Measurements from ENCODE around the gene PLD1. TPM values are rescaled to one million over a fixed set of nuclear protein-coding genes. Genes with fewer than 3 reads are reported as not detected.

Gene PLD1
- total RNA-seq, 4 donors from 2014 or later: 52.1 to 88.3 (median 77.4) TPM

DNA sequence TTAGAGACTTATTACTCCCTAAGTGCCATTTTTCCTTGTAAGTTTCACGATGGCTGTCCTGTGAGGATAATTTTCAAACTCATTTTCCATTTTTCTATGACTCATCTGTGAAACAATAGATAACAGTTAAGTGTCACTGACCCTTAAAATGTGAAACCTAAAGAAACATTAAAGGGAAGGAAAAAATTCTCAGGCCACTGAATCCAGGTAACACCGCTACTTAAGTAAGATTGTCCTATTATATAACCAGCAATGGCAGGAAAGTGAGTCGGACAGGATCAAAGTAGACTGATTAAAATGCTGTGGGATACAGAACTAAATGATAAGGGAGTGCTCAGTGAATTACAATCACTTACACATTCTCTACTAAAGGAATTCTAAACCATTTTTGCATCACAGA lies 12.4 kb downstream of the PLD1 start:
- in situ Hi-C loops (cut with MboI; ENCODE audit: low pct_ligation_motif_present in 1 of 4, low pct_unique_long_range_greater_than_20kb in 1 of 4, low sequenced_read_pairs in 3 of 4): no loop called here
- Histone ChIP-seq H3K36me3 (no peaks in the 10 kb centered on the region), H3K4me3 (no peak overlapping the region), H3K27ac (no peak overlapping the region), H3K9me3 (no peaks in the 10 kb centered on the region), H3K27me3 (no peaks in the 10 kb centered on the region), H3K4me1 (peaks cover 7 to 25% (median 12%) of the 10 kb centered on the region in 4 donors)
- no peak for DNase-seq
- TF ChIP-seq POLR2A (IDR thresholded peaks at IDR 0.05): no peak
- TF ChIP-seq, protein P1, sequence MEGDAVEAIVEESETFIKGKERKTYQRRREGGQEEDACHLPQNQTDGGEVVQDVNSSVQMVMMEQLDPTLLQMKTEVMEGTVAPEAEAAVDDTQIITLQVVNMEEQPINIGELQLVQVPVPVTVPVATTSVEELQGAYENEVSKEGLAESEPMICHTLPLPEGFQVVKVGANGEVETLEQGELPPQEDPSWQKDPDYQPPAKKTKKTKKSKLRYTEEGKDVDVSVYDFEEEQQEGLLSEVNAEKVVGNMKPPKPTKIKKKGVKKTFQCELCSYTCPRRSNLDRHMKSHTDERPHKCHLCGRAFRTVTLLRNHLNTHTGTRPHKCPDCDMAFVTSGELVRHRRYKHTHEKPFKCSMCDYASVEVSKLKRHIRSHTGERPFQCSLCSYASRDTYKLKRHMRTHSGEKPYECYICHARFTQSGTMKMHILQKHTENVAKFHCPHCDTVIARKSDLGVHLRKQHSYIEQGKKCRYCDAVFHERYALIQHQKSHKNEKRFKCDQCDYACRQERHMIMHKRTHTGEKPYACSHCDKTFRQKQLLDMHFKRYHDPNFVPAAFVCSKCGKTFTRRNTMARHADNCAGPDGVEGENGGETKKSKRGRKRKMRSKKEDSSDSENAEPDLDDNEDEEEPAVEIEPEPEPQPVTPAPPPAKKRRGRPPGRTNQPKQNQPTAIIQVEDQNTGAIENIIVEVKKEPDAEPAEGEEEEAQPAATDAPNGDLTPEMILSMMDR (IDR thresholded peaks at IDR 0.05): no peak
- no peak for TF ChIP-seq EP300 (IDR thresholded peaks at IDR 0.05; ENCODE audit: low read depth)
- TF ChIP-seq POLR2AphosphoS5 (IDR thresholded peaks at IDR 0.05): no peak
- WGBS, 2 donors (ENCODE audit: low coverage in 1 of 2): 70 to 87% methylated on average over 3 of the region's 3 CpGs
- intact Hi-C loops (cut with DNase I; ENCODE audit: low total_unique reads): no loop called here

DNA sequence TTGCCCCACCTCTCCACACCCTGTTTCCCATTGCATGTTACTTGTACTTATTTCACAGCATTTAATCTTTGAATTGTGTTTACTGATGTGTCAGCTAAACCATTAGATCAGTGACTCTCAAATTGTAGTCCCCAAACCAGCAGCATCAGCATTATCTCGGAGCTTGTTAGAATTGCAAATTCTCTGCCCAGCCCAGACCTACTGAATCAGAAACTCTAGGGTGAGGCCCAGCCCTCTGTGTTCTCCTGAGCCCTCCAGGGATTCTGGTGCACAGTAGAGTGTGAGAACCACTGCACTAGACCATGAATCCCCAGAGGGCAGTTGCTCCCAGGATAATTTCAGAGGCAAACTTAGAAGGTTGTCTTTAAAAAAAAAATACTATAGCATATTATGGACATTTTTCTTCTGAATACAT lies 13.0 kb downstream of the PLD1 start:
- H3K27ac ChIP-seq: no peak overlapping the region
- in situ Hi-C loops (cut with MboI; ENCODE audit: low pct_ligation_motif_present in 1 of 4, low pct_unique_long_range_greater_than_20kb in 1 of 4, low sequenced_read_pairs in 3 of 4): no loop called here
- H3K36me3 ChIP-seq: no peaks in the 10 kb centered on the region
- H3K4me3 ChIP-seq: no peak overlapping the region
- no peaks in the 10 kb centered on the region for H3K9me3 ChIP-seq
- TF ChIP-seq, protein P1 (IDR thresholded peaks at IDR 0.05): no peak
- no peak for TF ChIP-seq EP300 (IDR thresholded peaks at IDR 0.05; ENCODE audit: low read depth)
- no peak for TF ChIP-seq POLR2AphosphoS5 (IDR thresholded peaks at IDR 0.05)
- no peak for TF ChIP-seq POLR2A (IDR thresholded peaks at IDR 0.05)
- WGBS, 2 donors (ENCODE audit: low coverage in 1 of 2): 43% methylated on average over 1 of the region's 1 CpG; no CpG with 5 or more reads in 1 of the 2 donors
- DNase-seq: no peak
- peaks cover 4 to 22% (median 11%) of the 10 kb centered on the region in 4 donors for H3K4me1 ChIP-seq
- intact Hi-C loops (cut with DNase I; ENCODE audit: low total_unique reads): no loop called here
- H3K27me3 ChIP-seq: no peaks in the 10 kb centered on the region

DNA sequence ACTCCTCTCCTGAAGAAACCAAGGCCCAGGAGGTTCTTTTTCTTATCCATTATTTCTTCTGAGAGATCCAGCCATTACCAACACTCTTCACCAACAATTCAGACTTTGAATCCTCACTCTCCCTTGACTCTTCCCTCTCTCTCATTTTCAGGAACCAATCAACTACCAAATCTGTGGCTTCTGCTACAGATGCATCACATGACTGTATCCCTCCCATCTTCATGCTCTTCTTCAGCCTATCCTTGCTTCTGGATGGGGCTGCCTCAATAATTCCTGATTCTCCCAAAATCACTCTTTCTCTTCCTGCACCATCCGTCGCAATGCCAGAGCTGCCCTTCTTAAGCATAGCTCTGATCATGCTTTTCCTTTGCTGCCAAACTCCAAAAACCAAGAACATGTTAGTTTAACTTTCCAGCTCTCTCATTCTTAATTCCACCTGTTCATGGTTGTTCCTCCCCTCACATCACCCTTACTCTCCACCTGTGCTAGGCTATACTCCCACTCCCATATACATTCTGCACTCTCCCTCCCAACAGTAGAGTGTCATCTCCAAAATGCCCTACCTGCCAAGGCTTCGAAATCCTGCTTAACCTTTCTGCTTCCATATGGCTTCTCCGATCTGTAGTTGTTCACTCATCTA lies 13.5 kb downstream of the PLD1 start:
- Histone ChIP-seq H3K4me3 (no peak overlapping the region), H3K36me3 (no peaks in the 10 kb centered on the region), H3K27me3 (no peaks in the 10 kb centered on the region), H3K4me1 (peaks cover under 1 to 22% (median 11%) of the 10 kb centered on the region in 4 donors), H3K27ac (no peak overlapping the region), H3K9me3 (no peaks in the 10 kb centered on the region)
- WGBS, 2 donors (ENCODE audit: low coverage in 1 of 2): 88 to 94% methylated on average over 3 to 4 of the region's 4 CpGs
- DNase-seq: no peak
- intact Hi-C loops (cut with DNase I; ENCODE audit: low total_unique reads): no loop called here
- TF ChIP-seq, protein P1 (IDR thresholded peaks at IDR 0.05): no peak
- no peak for TF ChIP-seq POLR2A (IDR thresholded peaks at IDR 0.05)
- TF ChIP-seq POLR2AphosphoS5 (IDR thresholded peaks at IDR 0.05): no peak
- no peak for TF ChIP-seq EP300 (IDR thresholded peaks at IDR 0.05; ENCODE audit: low read depth)
- in situ Hi-C loops (cut with MboI; ENCODE audit: low pct_ligation_motif_present in 1 of 4, low pct_unique_long_range_greater_than_20kb in 1 of 4, low sequenced_read_pairs in 3 of 4): no loop called here

DNA sequence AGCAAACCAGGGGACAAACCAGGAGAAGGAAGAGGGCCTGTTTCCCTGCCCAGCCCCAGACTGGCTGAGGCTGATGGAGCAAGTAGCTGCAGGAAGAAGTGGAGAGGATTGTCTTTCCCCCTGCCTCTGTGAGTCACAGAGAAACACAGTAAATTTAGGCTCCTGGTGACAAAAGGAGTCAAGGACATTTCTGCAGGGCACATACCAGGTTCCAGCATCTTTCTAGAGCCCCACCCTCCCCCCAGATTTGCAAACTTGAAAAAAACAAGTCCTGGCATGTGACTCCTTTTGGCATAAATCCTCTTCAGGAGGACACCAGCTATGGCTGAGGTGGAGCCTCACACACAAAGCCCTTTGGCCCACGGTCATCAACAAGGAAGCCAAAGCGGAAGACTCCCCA lies 17.8 kb downstream of the PLD1 start:
- Histone ChIP-seq H3K27me3 (no peaks in the 10 kb centered on the region), H3K9me3 (no peaks in the 10 kb centered on the region), H3K36me3 (no peaks in the 10 kb centered on the region), H3K27ac (peak overlapping the region in 2 of 4 donors; percentile 0 to 9), H3K4me1 (peaks cover 4 to 32% (median 14%) of the 10 kb centered on the region in 4 donors), H3K4me3 (no peak overlapping the region)
- in situ Hi-C loops (cut with MboI; ENCODE audit: low pct_ligation_motif_present in 1 of 4, low pct_unique_long_range_greater_than_20kb in 1 of 4, low sequenced_read_pairs in 3 of 4): no loop called here
- TF ChIP-seq EP300 (IDR thresholded peaks at IDR 0.05; ENCODE audit: low read depth): no peak
- no peak for TF ChIP-seq POLR2AphosphoS5 (IDR thresholded peaks at IDR 0.05)
- no peak for TF ChIP-seq POLR2A (IDR thresholded peaks at IDR 0.05)
- TF ChIP-seq, protein P1 (IDR thresholded peaks at IDR 0.05): no peak
- intact Hi-C loops (cut with DNase I; ENCODE audit: low total_unique reads): no loop called here
- no peak for DNase-seq
- 85% methylated on average over 2 of the region's 2 CpGs; no CpG with 5 or more reads in 1 of the 2 donors for WGBS, 2 donors (ENCODE audit: low coverage in 1 of 2)

Measured in transverse colon (tissue), 4 donors.